ENCODE measurements around the gene SERPINE3.

Gene SERPINE3

GRCh38 chr13:51343475-51343874 is 4.0 kb downstream of the SERPINE3 start:
- no peak for DNase-seq (ENCODE audit: low read depth)
- H3K4me3 ChIP-seq (replicated peaks; ENCODE audit: low read depth, low read length): no peak overlapping the region
- no peak for TF ChIP-seq CTCF (IDR thresholded peaks at IDR 0.05; ENCODE audit: low read length, missing control alignments)

GRCh38 chr13:51346397-51346796 is 6.9 kb downstream of the SERPINE3 start:
- no peak overlapping the region for H3K4me3 ChIP-seq (replicated peaks; ENCODE audit: low read depth, low read length)
- no peak for DNase-seq (ENCODE audit: low read depth)
- no peak for TF ChIP-seq CTCF (IDR thresholded peaks at IDR 0.05; ENCODE audit: low read length, missing control alignments)

- TF ChIP-seq CTCF (IDR thresholded peaks at IDR 0.05; ENCODE audit: low read length, missing control alignments): no peak
- no peak overlapping the region for H3K4me3 ChIP-seq (replicated peaks; ENCODE audit: low read depth, low read length)
- DNase-seq (ENCODE audit: low read depth): no peak
These were observed 7.6 kb downstream of the SERPINE3 start for GRCh38 chr13:51347099-51347498.

- TF ChIP-seq CTCF (IDR thresholded peaks at IDR 0.05; ENCODE audit: low read length, missing control alignments): no peak
- H3K4me3 ChIP-seq (replicated peaks; ENCODE audit: low read depth, low read length): no peak overlapping the region
- DNase-seq (ENCODE audit: low read depth): no peak
These were observed 8.8 kb downstream of the SERPINE3 start for GRCh38 chr13:51348069-51348967.

GRCh38 chr13:51349016-51349415 is 9.5 kb downstream of the SERPINE3 start:
- no peak for TF ChIP-seq CTCF (IDR thresholded peaks at IDR 0.05; ENCODE audit: low read length, missing control alignments)
- H3K4me3 ChIP-seq (replicated peaks; ENCODE audit: low read depth, low read length): no peak overlapping the region
- peak; percentile 25 for DNase-seq (ENCODE audit: low read depth)

- DNase-seq (ENCODE audit: low read depth): no peak
- TF ChIP-seq CTCF (IDR thresholded peaks at IDR 0.05; ENCODE audit: low read length, missing control alignments): no peak
These were observed 15.7 kb downstream of the SERPINE3 start for GRCh38 chr13:51355217-51355616.

More at GRCh38 chr13:51355217-51355616, 15.7 kb downstream of the SERPINE3 start:
- no peak overlapping the region for H3K4me3 ChIP-seq (replicated peaks; ENCODE audit: low read depth, low read length)

Data from fibroblast of pulmonary artery (primary cell).